Spleen (tissue), 11 donors: ENCODE measurements around the gene CLIP1. TPM values are rescaled to one million over a fixed set of nuclear protein-coding genes. Genes with fewer than 3 reads are reported as not detected.
A peak's percentile ranks its signal among the peaks of the same experiment; 100 is the strongest.
"Not testable (repeated sequence)": the region's sequence is repeated elsewhere in the genome, so short reads cannot be mapped to it uniquely, and the experiment has no call there.

Experiments
- DNase-seq: peaks from one replicate; pipeline ENCODE4 v3.0.0-alpha.2; 2020
- H3K27ac ChIP-seq, 8 donors: fragments of 200-600 bp; sonication (generic) in 7 of 8; 1 replicate in 4 of 8; 2 replicates in 4 of 8; pipeline versions ENCODE4 v1.5.0 to v1.8.0; 2016 to 2021; ENCODE audit warnings: inconsistent platforms in 4 of 8, mild to moderate bottlenecking in 4 of 8, moderate library complexity in 1 of 8
- H3K27me3 ChIP-seq, 7 donors: fragments of 200-600 bp; sonication (generic) in 6 of 7; replicated peaks in 1 of 7; 1 replicate in 4 of 7; 2 replicates in 3 of 7; pipeline versions ENCODE4 v1.5.0 to v1.8.0; 2016 to 2021; ENCODE audit warnings: inconsistent platforms in 3 of 7, mild to moderate bottlenecking in 1 of 7
- H3K36me3 ChIP-seq, 6 donors: fragments of 200-600 bp; sonication (generic) in 5 of 6; 1 replicate in 4 of 6; 2 replicates in 2 of 6; pipeline versions ENCODE4 v1.5.0 to v1.8.0; 2016 to 2021; ENCODE audit warnings: inconsistent platforms in 2 of 6
- H3K4me1 ChIP-seq, 6 donors: fragments of 200-600 bp; sonication (generic) in 5 of 6; 1 replicate in 3 of 6; 2 replicates in 3 of 6; pipeline versions ENCODE4 v1.5.0 to v1.8.0; 2016 to 2021; ENCODE audit warnings: inconsistent platforms in 3 of 6
- H3K4me3 ChIP-seq, 8 donors: fragments of 200-600 bp; sonication (generic) in 7 of 8; 1 replicate in 4 of 8; 2 replicates in 4 of 8; pipeline versions ENCODE4 v1.5.0 to v1.8.0; 2016 to 2021; ENCODE audit warnings: inconsistent platforms in 4 of 8, mild to moderate bottlenecking in 4 of 8, moderate library complexity in 2 of 8
- H3K9me3 ChIP-seq, 8 donors: fragments of 200-600 bp; sonication (generic) in 7 of 8; 1 replicate in 4 of 8; 2 replicates in 4 of 8; pipeline versions ENCODE4 v1.5.0 to v1.8.0; 2016 to 2021; ENCODE audit warnings: inconsistent platforms in 4 of 8
- CTCF ChIP-seq, 11 experiments: fragments of 200-600 bp in 7 of 11; fragments of 450-650 bp in 4 of 11; sonication (generic) in 4 of 11; IDR thresholded peaks in 8 of 11; conservative IDR thresholded peaks in 3 of 11; 1 replicate in 7 of 11; 2 replicates in 4 of 11; pipeline versions ENCODE4 v1.4.0 to v1.8.0; 2016 to 2021; ENCODE audit warnings: antibody characterized with exemption in 11 of 11, inconsistent platforms in 4 of 11, mild to moderate bottlenecking in 1 of 11
- POLR2A ChIP-seq, 3 donors: fragments of 450-650 bp; IDR thresholded peaks; one replicate each; pipeline ENCODE4 v1.5.1; 2017; ENCODE audit warnings: antibody characterized with exemption in 3 of 3, mild to moderate bottlenecking in 1 of 3
- POLR2AphosphoS5 ChIP-seq, 3 donors: sonication (generic); formaldehyde crosslinking; IDR thresholded peaks; one replicate each; pipeline ENCODE4 v1.5.1; 2017; ENCODE audit warnings: antibody characterized with exemption in 3 of 3
- WGBS, 5 donors: extraction: QIAGEN DNeasy Blood & Tissue Kit in 3 of 5; methylation state at CpG; one replicate each; pipeline versions ENCODE4 v1.1.5 to v1.1.7; 2013 to 2018; 5-methylcytosine and 5-hydroxymethylcytosine counted together
- intact Hi-C: fragments of 100-400 bp; cut with DNase I; formaldehyde crosslinking; loops from one replicate; pipeline ENCODE4 v1.15.0; 2023; ENCODE audit warnings: low total_unique reads
- polyA plus RNA-seq, 3 donors: library from polyadenylated mRNA; stranded (reverse); fragments of 200-250 nt; gene quantifications; one replicate each; pipeline ENCODE4 v1.2.1, GENCODE V29; 2013
- total RNA-seq, 7 donors: library from RNA; depleted of rRNA in 3 of 7; stranded (reverse); fragments of >200 nt in 3 of 7; fragmentation: NEBNext Ultra II Directional in 4 of 7; extraction: Animal tissue kit (Norgen Biotek cat#: 25700) in 4 of 7; gene quantifications; one replicate each; pipeline versions ENCODE4 v1.1.0 to v1.2.1, GENCODE V29; 2016 to 2021
- donor health status: healthy with polysubstance abuse.
- donor health status: DM: no; HTN: no; CAD: no; lungs with moderate emphysema.
- donor health status: DM: no; HTN: no; CAD: no.
- donor health status: Bipolar disorder and iron deficiency.
- donor health status: healthy.
- donor health status: DM: no; HTN: no; CAD: no.
- donor health status: DM: yes; HTN: yes; CAD: no.

The CLIP1 gene
- total and polyA plus RNA-seq, 10 donors, result 7.8 to 80.2 (median 57.2) TPM

- DNase-seq, result no peak
- H3K27me3 ChIP-seq, result no peaks in the 10 kb centered on the region
- peaks cover 0 to 14% (median 3%) of the 10 kb centered on the region in 6 donors for H3K4me1 ChIP-seq
- intact Hi-C loops, result no loop called here
- H3K4me3 ChIP-seq, result no peak overlapping the region
- WGBS, 5 donors, result 39 to 63% (median 56%) methylated on average over 1 of the region's 1 CpG
- H3K9me3 ChIP-seq, result no peaks in the 10 kb centered on the region
- peak overlapping the region in 2 of 8 donors; percentile 19 to 31 for H3K27ac ChIP-seq
- TF ChIP-seq POLR2A (IDR thresholded peaks at IDR 0.05) (no peak), POLR2AphosphoS5 (IDR thresholded peaks at IDR 0.05) (no peak), CTCF (IDR thresholded peaks at IDR 0.05 in 8 of 11, conservative IDR thresholded peaks at IDR 0.05 in 3 of 11) (no peak)
- H3K36me3 ChIP-seq, result peaks cover 3 to 66% (median 39%) of the 10 kb centered on the region in 6 donors
Observed at GRCh38 chr12:122381021-122381420, 41.4 kb downstream of the CLIP1 start.

- H3K27me3 ChIP-seq, H3K4me3 ChIP-seq, H3K27ac ChIP-seq, intact Hi-C loops, H3K9me3 ChIP-seq, DNase-seq: not testable (repeated sequence)
- peaks cover 0 to 35% (median 7%) of the 10 kb centered on the region in 6 donors for H3K4me1 ChIP-seq
- H3K36me3 ChIP-seq, result peaks cover 3 to 93% (median 41%) of the 10 kb centered on the region in 6 donors
- WGBS, 5 donors, result 94 to 97% (median 95%) methylated on average over 5 of the region's 5 CpGs
Observed at GRCh38 chr12:122376751-122377150, 45.7 kb downstream of the CLIP1 start.

GRCh38 chr12:122374707-122375106, 47.8 kb downstream of the CLIP1 start:
- H3K9me3 ChIP-seq, result no peaks in the 10 kb centered on the region
- H3K4me3 ChIP-seq, result no peak overlapping the region
- H3K36me3 ChIP-seq, result peaks cover 3 to 99% (median 41%) of the 10 kb centered on the region in 6 donors
- TF ChIP-seq POLR2A (IDR thresholded peaks at IDR 0.05), result no peak
- no peak for TF ChIP-seq CTCF (IDR thresholded peaks at IDR 0.05 in 8 of 11, conservative IDR thresholded peaks at IDR 0.05 in 3 of 11)
- TF ChIP-seq POLR2AphosphoS5 (IDR thresholded peaks at IDR 0.05), result peak in 1 of 3 donors; percentile 10
- H3K27ac ChIP-seq, result peak overlapping the region in 3 of 8 donors; percentile 21 to 52 (median 33)
- peaks cover 0 to 25% (median 9%) of the 10 kb centered on the region in 6 donors for H3K4me1 ChIP-seq
- H3K27me3 ChIP-seq, result no peaks in the 10 kb centered on the region
- DNase-seq, result no peak
- WGBS, 5 donors, result 70 to 82% (median 77%) methylated on average over 5 of the region's 5 CpGs
- intact Hi-C loops, result no loop called here

GRCh38 chr12:122371475-122372045, 50.9 kb downstream of the CLIP1 start:
- no peak for TF ChIP-seq CTCF (IDR thresholded peaks at IDR 0.05 in 8 of 11, conservative IDR thresholded peaks at IDR 0.05 in 3 of 11)
- no peak for TF ChIP-seq POLR2A (IDR thresholded peaks at IDR 0.05)
- no peak for TF ChIP-seq POLR2AphosphoS5 (IDR thresholded peaks at IDR 0.05)
- Histone ChIP-seq H3K36me3 (peaks cover 0 to 87% (median 10%) of the 10 kb centered on the region in 6 donors), H3K27me3 (no peaks in the 10 kb centered on the region), H3K9me3 (no peaks in the 10 kb centered on the region), H3K27ac (peak overlapping the region in 5 of 8 donors; percentile 34 to 54 (median 39)), H3K4me1 (peaks cover 0 to 38% (median 13%) of the 10 kb centered on the region in 6 donors), H3K4me3 (no peak overlapping the region)
- intact Hi-C loops, result no loop called here
- 34 to 51% (median 38%) methylated on average over 8 of the region's 8 CpGs for WGBS, 5 donors
- DNase-seq, result no peak
